T-helper 9 cell (primary cell): ENCODE data around the gene ING1.
"Not testable (repeated sequence)": the region's sequence is repeated elsewhere in the genome, so short reads cannot be mapped to it uniquely, and the experiment has no call there.

ENCODE experiments used
- DNase-seq: peaks from one replicate; pipeline ENCODE4 v3.0.0-alpha.2; 2020
- total RNA-seq, 2 donors: gene quantifications; one replicate each; lab custom pipeline; 2026; lab: John Stamatoyannopoulos, UW

The ING1 gene
- total RNA-seq, result 24.4 to 27.4 reads per million in 2 donors

GRCh38 chr13:110713642-110713952 lies at the start of gene ING1:
Gene ING1, plus strand, starts transcription at chr13:110713700. Its CDS starts 450 bp downstream, at chr13:110714150.
- no peak for DNase-seq

- DNase-seq, result no peak
These were observed 49.5 kb upstream of the ING1 start for GRCh38 chr13:110664041-110664440.

- no peak for DNase-seq
These were observed 48.8 kb upstream of the ING1 start for GRCh38 chr13:110664673-110665072.

GRCh38 chr13:110665491-110666254 lies 47.8 kb upstream of the ING1 start:
- DNase-seq, result no peak

GRCh38 chr13:110666255-110666533 lies 47.3 kb upstream of the ING1 start:
- DNase-seq, result no peak

GRCh38 chr13:110669036-110669435 lies 44.5 kb upstream of the ING1 start:
- DNase-seq, result no peak

GRCh38 chr13:110669814-110670213 lies 43.7 kb upstream of the ING1 start:
- DNase-seq, result not testable (repeated sequence)

- no peak for DNase-seq
These were observed 36.6 kb upstream of the ING1 start for GRCh38 chr13:110676595-110677587.

GRCh38 chr13:110677731-110678545 lies 35.6 kb upstream of the ING1 start:
- no peak for DNase-seq

- no peak for DNase-seq
These were observed 32.6 kb upstream of the ING1 start for GRCh38 chr13:110680852-110681251.

GRCh38 chr13:110681868-110682550 lies 31.5 kb upstream of the ING1 start:
- no peak for DNase-seq

GRCh38 chr13:110682746-110683145 lies 30.8 kb upstream of the ING1 start:
- no peak for DNase-seq

- no peak for DNase-seq
These were observed 30.2 kb upstream of the ING1 start for GRCh38 chr13:110683203-110683883.

- DNase-seq, result no peak
These were observed 29.6 kb upstream of the ING1 start for GRCh38 chr13:110683921-110684320.

GRCh38 chr13:110684388-110685056 lies 29.0 kb upstream of the ING1 start:
- no peak for DNase-seq

- no peak for DNase-seq
These were observed 28.0 kb upstream of the ING1 start for GRCh38 chr13:110685305-110686020.

GRCh38 chr13:110687736-110688135 lies 25.8 kb upstream of the ING1 start:
- DNase-seq, result no peak

- DNase-seq, result no peak
These were observed 24.5 kb upstream of the ING1 start for GRCh38 chr13:110689041-110689440.

- DNase-seq, result no peak
These were observed 23.8 kb upstream of the ING1 start for GRCh38 chr13:110689711-110690110.

- no peak for DNase-seq
These were observed 23.0 kb upstream of the ING1 start for GRCh38 chr13:110690516-110690915.

- DNase-seq, result not testable (repeated sequence)
These were observed 17.7 kb upstream of the ING1 start for GRCh38 chr13:110695774-110696173.
